ENCODE measurements around the gene GALNT10.

The GALNT10 gene

DNA sequence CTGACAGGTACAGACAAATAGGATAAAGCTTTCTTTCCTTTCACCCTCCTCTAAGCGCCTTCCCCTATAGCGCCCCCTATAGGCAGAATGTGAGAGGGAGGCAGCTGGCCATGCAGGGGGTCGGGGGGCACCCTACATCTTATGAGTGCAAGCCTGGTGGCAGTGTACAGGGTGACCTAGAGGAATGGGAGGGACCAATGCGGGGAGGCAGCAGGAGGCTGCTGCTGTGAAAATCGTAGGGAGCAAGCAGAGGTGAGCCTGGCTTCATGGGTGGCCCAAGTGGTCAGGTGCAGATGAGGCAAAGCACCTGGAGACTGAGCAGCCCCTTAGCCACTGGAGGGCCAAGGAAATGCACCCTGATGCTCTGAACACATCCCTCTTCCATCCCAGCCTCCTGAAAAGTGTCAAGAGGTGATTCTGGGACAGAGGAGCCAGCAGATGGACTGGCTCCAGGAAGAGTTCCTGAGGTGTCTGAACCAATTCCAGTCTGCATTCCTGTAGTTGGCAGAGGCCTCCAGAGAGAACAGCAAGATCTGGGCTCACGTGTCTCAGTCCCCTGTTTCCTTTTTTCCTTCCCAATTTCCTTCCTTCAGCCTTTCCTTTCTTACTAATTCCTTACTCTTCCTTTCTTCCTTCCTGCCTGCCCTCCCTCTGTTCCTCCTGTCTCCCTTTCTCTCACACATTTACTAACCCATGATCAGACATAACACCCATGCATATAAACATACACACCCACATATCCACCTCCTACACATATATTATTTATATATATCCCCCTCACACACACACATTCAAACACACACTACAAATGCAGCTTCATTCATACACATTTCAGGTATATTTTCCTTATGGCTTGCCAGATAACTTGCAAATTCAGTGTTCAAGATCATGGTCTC lies 32.8 kb upstream of the GALNT10 start:
- TF ChIP-seq, protein P1, sequence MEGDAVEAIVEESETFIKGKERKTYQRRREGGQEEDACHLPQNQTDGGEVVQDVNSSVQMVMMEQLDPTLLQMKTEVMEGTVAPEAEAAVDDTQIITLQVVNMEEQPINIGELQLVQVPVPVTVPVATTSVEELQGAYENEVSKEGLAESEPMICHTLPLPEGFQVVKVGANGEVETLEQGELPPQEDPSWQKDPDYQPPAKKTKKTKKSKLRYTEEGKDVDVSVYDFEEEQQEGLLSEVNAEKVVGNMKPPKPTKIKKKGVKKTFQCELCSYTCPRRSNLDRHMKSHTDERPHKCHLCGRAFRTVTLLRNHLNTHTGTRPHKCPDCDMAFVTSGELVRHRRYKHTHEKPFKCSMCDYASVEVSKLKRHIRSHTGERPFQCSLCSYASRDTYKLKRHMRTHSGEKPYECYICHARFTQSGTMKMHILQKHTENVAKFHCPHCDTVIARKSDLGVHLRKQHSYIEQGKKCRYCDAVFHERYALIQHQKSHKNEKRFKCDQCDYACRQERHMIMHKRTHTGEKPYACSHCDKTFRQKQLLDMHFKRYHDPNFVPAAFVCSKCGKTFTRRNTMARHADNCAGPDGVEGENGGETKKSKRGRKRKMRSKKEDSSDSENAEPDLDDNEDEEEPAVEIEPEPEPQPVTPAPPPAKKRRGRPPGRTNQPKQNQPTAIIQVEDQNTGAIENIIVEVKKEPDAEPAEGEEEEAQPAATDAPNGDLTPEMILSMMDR (IDR thresholded peaks at IDR 0.05; ENCODE audit: low read depth, low read length), result peak; percentile 43
- no peak overlapping the region for H3K4me3 ChIP-seq (replicated peaks in 1 of 2; ENCODE audit: low read depth in 2 of 2, low read length in 2 of 2)
- no peak for DNase-seq (ENCODE audit: low read depth in 2 of 2)

DNA sequence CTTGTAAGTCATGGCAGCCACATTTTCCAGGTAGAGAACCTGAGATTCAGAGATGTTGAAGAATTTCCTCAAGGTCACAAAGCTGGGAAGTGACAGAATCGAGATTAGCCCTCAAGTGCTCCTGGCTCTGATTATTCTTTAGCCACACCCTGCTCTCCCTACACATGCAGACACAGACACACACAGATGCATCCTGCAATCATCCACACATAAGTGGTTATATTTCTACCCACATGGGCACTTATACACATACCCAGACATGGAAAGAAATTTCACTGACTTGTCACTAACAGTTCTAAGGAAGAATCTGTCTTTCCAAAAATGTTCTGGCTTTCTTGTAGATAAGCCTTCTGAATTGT lies 32.2 kb upstream of the GALNT10 start:
- DNase-seq (ENCODE audit: low read depth in 2 of 2), result no peak
- H3K4me3 ChIP-seq (replicated peaks in 1 of 2; ENCODE audit: low read depth in 2 of 2, low read length in 2 of 2), result no peak overlapping the region
- TF ChIP-seq, protein P1 (IDR thresholded peaks at IDR 0.05; ENCODE audit: low read depth, low read length), result no peak

DNA sequence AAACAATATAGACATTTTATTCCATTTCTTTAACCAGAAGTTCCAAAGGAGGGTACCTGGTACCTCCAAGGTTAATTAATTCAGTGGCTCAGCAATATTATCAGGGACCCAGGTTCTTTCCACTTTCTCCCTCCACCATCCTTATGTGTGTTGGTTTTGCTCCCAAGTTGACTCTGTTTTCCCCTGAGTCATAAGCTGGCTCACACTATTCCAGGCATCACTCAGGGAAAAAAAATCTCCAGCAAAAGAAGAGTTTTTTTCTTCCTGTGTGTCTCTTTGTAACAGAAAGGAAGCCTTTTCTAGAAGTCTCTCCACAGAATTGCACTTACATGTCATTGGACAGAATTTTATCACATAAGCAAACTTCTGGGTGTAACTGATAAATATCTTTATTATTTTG lies 31.2 kb upstream of the GALNT10 start:
- DNase-seq (ENCODE audit: low read depth in 2 of 2), result peak; percentile 22 to 37
- TF ChIP-seq, protein P1 (IDR thresholded peaks at IDR 0.05; ENCODE audit: low read depth, low read length), result no peak
- H3K4me3 ChIP-seq (replicated peaks in 1 of 2; ENCODE audit: low read depth in 2 of 2, low read length in 2 of 2), result no peak overlapping the region

DNA sequence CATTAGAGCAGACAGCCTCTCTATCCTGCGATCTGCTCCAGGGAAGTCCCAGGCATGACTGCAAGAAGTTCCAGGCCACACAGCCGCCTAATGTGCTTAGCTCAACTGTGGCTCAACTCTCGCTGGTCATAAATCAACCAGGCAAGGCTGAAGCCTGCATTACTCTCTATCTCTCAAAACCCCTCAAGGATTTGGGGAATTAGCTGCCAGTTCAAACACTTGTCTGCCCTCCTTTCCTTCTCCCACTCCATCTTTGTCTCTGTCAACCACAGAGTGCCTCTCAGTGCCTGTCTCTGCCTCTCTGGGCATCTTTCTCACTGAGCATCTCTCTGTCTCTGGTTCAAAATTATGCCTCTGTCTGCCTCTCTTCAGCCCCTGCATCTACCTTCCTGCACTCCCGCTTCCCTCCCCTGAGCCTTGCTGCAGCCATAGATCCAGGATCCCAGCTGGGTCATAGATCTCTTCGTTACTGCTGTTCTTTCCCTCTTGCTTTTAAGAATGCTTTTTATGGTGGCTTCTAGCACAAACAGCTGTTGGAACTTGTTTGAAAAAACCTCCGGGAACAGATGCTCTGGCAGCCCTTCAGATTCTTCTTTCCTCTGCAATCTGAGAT lies 27.9 kb upstream of the GALNT10 start:
- DNase-seq (ENCODE audit: low read depth in 2 of 2), result no peak
- TF ChIP-seq, protein P1 (IDR thresholded peaks at IDR 0.05; ENCODE audit: low read depth, low read length), result no peak
- no peak overlapping the region for H3K4me3 ChIP-seq (replicated peaks in 1 of 2; ENCODE audit: low read depth in 2 of 2, low read length in 2 of 2)

DNA sequence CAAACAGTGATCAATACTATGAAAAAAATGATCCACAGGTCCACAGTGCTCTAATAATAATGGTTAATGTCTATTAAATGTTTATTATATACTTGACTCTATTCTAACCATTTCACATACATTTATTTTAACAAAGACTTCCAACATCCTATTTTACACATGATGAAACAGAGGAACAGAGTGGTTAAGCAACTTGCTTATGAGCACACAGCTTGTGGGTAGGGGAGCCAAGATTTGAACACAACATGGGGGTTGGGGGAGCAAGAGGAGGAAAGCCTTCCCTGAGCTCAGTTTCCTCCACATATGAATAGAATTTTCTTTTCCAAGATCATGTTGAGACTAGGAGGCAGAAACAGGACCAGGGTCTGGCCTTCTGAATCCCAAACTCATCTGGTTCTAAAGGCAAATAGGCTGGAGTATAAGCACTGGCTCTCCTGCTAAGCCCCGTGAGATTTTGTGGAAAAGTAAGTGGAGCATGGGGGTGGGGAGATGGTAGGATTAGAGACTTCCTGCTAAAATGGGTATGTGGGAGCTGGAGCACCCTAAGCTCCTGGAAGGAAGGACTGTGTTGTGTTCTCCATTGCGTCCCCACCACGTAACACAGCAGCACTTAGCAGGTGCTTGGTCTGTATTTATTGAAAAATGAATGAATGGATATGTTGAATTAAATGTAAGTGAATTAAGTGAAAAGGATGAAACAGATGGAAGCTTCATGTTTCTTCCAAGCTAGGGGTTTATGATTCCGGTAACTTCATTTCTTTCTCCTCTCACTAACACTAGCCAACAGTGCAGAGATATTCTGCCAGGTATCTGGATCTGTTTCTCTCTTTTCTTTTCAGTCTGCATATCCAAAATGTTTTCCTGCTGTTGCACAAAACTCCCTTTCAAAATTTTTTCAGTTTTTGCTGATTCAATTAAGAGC lies 26.9 kb upstream of the GALNT10 start:
- TF ChIP-seq, protein P1 (IDR thresholded peaks at IDR 0.05; ENCODE audit: low read depth, low read length), result no peak
- no peak for DNase-seq (ENCODE audit: low read depth in 2 of 2)
- no peak overlapping the region for H3K4me3 ChIP-seq (replicated peaks in 1 of 2; ENCODE audit: low read depth in 2 of 2, low read length in 2 of 2)

DNA sequence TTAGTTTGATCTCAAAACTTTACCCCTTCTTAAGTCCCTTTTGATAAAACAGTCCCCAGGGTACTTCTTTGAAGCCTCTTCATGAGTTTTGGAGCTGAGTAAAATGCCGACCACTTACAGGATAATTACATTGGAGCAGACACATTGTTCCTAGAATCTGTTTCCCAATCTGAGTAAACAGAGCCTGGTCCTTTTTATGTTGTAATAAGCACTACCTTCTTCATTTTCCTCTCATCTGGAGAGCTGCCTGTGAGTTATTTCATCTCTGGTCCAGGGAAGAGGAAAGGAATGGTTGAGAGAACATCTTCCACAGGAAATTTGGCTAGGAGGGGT lies 26.3 kb upstream of the GALNT10 start:
- H3K4me3 ChIP-seq (replicated peaks in 1 of 2; ENCODE audit: low read depth in 2 of 2, low read length in 2 of 2), result no peak overlapping the region
- no peak for DNase-seq (ENCODE audit: low read depth in 2 of 2)
- TF ChIP-seq, protein P1 (IDR thresholded peaks at IDR 0.05; ENCODE audit: low read depth, low read length), result no peak

Measured in cardiac fibroblast (primary cell).